SK-N-SH (cell line): ENCODE data around the gene CYP26B1.

Experiments
- CTCF ChIP-seq: fragments of 200-600 bp; sonication (generic); IDR thresholded peaks from 2 replicates; pipeline ENCODE4 v1.6.1; 2017; ENCODE audit warnings: antibody characterized with exemption, mild to moderate bottlenecking, moderate library complexity
- EP300 ChIP-seq, 2 experiments: IDR thresholded peaks; 2 replicates each; pipeline versions ENCODE4 v1.4.0 to v1.6.1; 2012; ENCODE audit warnings: borderline replicate concordance in 1 of 2, low read depth in 1 of 2, low read length in 1 of 2
- NFIC ChIP-seq: IDR thresholded peaks from 2 replicates; pipeline ENCODE4 v1.4.0; 2012; ENCODE audit warnings: borderline replicate concordance
- NRF1 ChIP-seq: IDR thresholded peaks from 2 replicates; pipeline ENCODE4 v1.6.1; 2012; ENCODE audit warnings: low read depth, mild to moderate bottlenecking, low read length
- POLR2AphosphoS5 ChIP-seq: IDR thresholded peaks from 2 replicates; pipeline ENCODE4 v1.6.1; 2012; ENCODE audit warnings: low read depth, low read length
- RAD21 ChIP-seq: IDR thresholded peaks from 2 replicates; pipeline ENCODE4 v1.6.1; 2012; ENCODE audit warnings: mild to moderate bottlenecking, low read length
- RFX5 ChIP-seq: IDR thresholded peaks from 2 replicates; pipeline ENCODE4 v1.6.1; 2012; ENCODE audit warnings: mild to moderate bottlenecking, improper control_type of control experiment, low read length
- TAF1 ChIP-seq: IDR thresholded peaks from 2 replicates; pipeline ENCODE4 v1.6.1; 2012; ENCODE audit warnings: low read depth, mild to moderate bottlenecking, low read length, moderate library complexity, borderline replicate concordance
- TCF12 ChIP-seq: IDR thresholded peaks from 2 replicates; pipeline ENCODE4 v1.4.0; 2012

- TF ChIP-seq CTCF (no peak), RFX5 (no peak), TAF1 (no peak), NFIC (no peak), EP300 (IDR thresholded peaks at IDR 0.05; ENCODE audit: borderline replicate concordance in 1 of 2, low read depth in 1 of 2, low read length in 1 of 2) (no peak), TCF12 (no peak), POLR2AphosphoS5 (no peak), RAD21 (no peak), NRF1 (no peak)
These were observed 33.6 kb downstream of the CYP26B1 start for GRCh38 chr2:72113847-72114692.
